SK-N-SH treated with all-trans-retinoic acid at 6 μM for 48 hours (cell line): Measurements from ENCODE around the gene CIBAR2.

ENCODE experiments used
- ARNTL ChIP-seq: fragments of 450-650 bp; formaldehyde crosslinking; IDR thresholded peaks from 2 replicates; pipeline ENCODE4 v1.5.0; 2020; ENCODE audit warnings: low read depth, mild to moderate bottlenecking, moderate library complexity, borderline replicate concordance
- BACH2 ChIP-seq: fragments of 250-450 bp; sonication (Bioruptor Pico); IDR thresholded peaks from 2 replicates; pipeline ENCODE4 v1.9.0; 2021; ENCODE audit warnings: mild to moderate bottlenecking, borderline replicate concordance
- CSDC2 ChIP-seq: fragments of 250-450 bp; sonication (Bioruptor Pico); IDR thresholded peaks from 2 replicates; pipeline ENCODE4 v1.5.0; 2020; ENCODE audit warnings: mild to moderate bottlenecking, moderate library complexity
- PPARA ChIP-seq: fragments of 250-450 bp; sonication (Bioruptor Pico); IDR thresholded peaks from 2 replicates; pipeline ENCODE4 v1.5.0; 2020; ENCODE audit warnings: mild to moderate bottlenecking, borderline replicate concordance
- RARB ChIP-seq: fragments of 250-450 bp; sonication (Bioruptor Pico); IDR thresholded peaks from 2 replicates; pipeline ENCODE4 v1.8.0; 2021; ENCODE audit warnings: mild to moderate bottlenecking, moderate library complexity
- SNAI2 ChIP-seq: fragments of 250-450 bp; sonication (Bioruptor Pico); IDR thresholded peaks from 2 replicates; pipeline ENCODE4 v1.5.0; 2020; ENCODE audit warnings: mild to moderate bottlenecking, moderate library complexity
- ZFP30 ChIP-seq: fragments of 450-650 bp; formaldehyde crosslinking; IDR thresholded peaks from 2 replicates; pipeline ENCODE4 v1.5.0; 2022; ENCODE audit warnings: mild to moderate bottlenecking, moderate library complexity
- ZNF565 ChIP-seq: fragments of 450-650 bp; formaldehyde crosslinking; conservative IDR thresholded peaks from 2 replicates; pipeline ENCODE4 v1.5.0; 2020; ENCODE audit warnings: low read depth, mild to moderate bottlenecking, moderate library complexity
- ZNF8 ChIP-seq: fragments of 450-650 bp; formaldehyde crosslinking; IDR thresholded peaks from 2 replicates; pipeline ENCODE4 v1.5.0; 2020; ENCODE audit warnings: mild to moderate bottlenecking, moderate library complexity
- TF ChIP-seq, protein P1 (sequence below): fragments of 250-450 bp; sonication (Bioruptor Pico); IDR thresholded peaks from 2 replicates; pipeline ENCODE4 v1.8.0; 2020; ENCODE audit warnings: mild to moderate bottlenecking, moderate library complexity, borderline replicate concordance

DNA sequence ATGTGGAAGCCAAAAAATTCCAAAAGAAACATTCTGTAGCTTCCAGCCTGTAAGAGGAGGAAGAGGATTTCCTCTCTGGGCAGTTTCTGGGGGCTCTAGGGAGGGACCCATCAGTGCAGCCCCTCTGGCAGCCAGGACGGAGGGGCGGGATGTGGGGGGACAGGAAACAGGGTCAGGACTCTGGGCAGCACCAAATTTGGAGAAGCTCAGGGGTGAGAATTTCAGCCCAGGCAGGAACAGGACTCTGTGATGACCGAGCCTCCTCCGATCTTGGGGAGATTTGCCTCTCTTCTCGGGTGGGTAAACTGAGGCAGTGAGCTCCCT lies 18.4 kb upstream of the CIBAR2 start:
- no peak for TF ChIP-seq SNAI2 (CRISPR knock-in tag)
- TF ChIP-seq, protein P1, sequence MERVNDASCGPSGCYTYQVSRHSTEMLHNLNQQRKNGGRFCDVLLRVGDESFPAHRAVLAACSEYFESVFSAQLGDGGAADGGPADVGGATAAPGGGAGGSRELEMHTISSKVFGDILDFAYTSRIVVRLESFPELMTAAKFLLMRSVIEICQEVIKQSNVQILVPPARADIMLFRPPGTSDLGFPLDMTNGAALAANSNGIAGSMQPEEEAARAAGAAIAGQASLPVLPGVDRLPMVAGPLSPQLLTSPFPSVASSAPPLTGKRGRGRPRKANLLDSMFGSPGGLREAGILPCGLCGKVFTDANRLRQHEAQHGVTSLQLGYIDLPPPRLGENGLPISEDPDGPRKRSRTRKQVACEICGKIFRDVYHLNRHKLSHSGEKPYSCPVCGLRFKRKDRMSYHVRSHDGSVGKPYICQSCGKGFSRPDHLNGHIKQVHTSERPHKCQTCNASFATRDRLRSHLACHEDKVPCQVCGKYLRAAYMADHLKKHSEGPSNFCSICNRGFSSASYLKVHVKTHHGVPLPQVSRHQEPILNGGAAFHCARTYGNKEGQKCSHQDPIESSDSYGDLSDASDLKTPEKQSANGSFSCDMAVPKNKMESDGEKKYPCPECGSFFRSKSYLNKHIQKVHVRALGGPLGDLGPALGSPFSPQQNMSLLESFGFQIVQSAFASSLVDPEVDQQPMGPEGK (CRISPR knock-in tag), result no peak
- no peak for TF ChIP-seq BACH2
- no peak for TF ChIP-seq RARB (CRISPR knock-in tag)
- TF ChIP-seq ZFP30 (CRISPR knock-in tag), result no peak
- no peak for TF ChIP-seq ZNF565 (CRISPR knock-in tag)
- no peak for TF ChIP-seq PPARA (CRISPR knock-in tag)
- TF ChIP-seq CSDC2 (CRISPR knock-in tag), result no peak
- no peak for TF ChIP-seq ZNF8
- TF ChIP-seq ARNTL (CRISPR knock-in tag), result no peak
